HTERT RPE-1 (cell line): ENCODE data around the gene GRM1.

Experiments
- in situ Hi-C: fragments of 300-500 bp; cut with MboI; formaldehyde crosslinking; loops from 4 replicates; pipeline ENCODE4 v1.14.3; 2020; ENCODE audit warnings: low sequenced_read_pairs

The GRM1 gene

GRCh38 chr6:146095481-146095880 is 66.6 kb downstream of the GRM1 start:
- in situ Hi-C loops: no loop called here

GRCh38 chr6:146097586-146097985 is 68.7 kb downstream of the GRM1 start:
- in situ Hi-C loops: no loop called here

- in situ Hi-C loops: no loop called here
These were observed 71.9 kb downstream of the GRM1 start for GRCh38 chr6:146100776-146101175.

DNA sequence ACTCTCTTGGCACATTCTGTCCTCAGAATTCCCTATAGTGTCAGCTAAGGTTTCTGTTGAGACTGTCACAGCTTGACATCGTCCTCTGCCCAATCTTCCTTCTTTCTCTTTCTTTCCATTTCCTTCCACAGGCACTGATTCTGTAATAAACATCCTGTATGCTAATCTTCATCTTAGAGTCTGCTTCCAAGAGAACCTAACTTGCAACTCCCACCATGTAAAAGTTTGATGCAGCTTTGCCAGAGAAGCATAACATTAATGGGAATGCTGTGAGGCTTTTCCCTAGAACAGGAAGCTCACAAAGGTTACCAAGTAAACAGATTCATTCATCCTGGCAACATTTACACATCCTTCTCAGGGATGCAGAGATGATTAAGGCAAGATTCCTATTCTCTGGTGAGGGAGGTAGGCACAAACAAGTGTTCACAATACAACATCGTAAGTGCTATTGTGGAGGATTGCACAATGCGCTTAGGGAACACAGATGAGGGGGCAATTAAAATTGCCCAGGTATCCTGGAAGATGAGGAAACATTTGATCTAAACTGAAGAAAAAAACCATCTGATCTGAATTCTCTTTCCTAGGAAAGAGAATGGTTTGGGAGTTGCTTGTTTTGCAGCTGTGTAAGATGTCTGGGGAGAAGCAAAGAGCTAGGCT is 74.7 kb downstream of the GRM1 start:
- in situ Hi-C loops: no loop called here

- in situ Hi-C loops: no loop called here
These were observed 77.7 kb downstream of the GRM1 start for GRCh38 chr6:146106532-146106931.

DNA sequence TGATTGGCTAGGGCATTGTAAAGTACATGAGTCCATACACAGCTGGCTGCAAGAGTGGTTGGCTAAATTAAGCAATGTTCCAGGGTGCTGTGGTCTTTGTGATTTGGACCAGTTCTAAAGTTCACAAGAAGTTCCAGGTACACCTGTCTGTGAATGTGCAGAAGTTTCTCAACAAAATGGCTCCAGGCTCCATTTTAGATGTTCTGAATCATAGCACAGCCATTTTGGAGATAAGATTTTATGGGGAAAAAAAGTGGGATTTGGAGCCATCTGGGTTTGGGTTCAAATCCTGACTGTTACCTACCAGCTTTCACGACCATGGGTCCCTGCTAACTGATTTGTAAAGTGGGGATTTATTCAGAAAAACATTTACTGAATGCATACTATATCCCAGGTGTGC is 82.1 kb downstream of the GRM1 start:
- in situ Hi-C loops: no loop called here

DNA sequence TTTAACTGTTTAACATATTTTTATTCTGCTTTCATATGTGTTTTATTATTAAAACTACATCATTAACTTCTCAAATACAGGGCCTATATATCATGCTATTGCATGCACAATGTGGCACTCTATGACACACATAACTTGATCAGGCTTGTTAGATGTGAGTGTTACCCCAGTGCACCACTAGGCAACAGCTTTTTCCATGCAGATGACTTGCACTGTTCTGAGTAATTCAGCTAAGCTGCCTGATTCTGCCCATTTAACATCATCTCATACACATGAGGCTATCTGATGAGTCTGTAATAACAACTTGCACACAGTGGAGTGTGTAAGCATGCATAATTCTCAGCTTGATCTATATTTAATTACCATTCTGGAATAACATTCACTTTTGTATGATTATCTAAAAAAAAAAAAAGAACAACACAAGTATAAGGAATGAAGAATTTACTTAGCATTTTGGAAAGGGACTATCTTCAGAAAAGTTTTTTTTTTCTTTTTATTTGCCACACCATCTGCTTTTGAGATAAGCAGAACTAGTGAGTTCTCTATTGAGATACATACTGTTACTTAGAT is 83.1 kb downstream of the GRM1 start:
- in situ Hi-C loops: no loop called here

- in situ Hi-C loops: no loop called here
These were observed 84.3 kb downstream of the GRM1 start for GRCh38 chr6:146113084-146113623.

DNA sequence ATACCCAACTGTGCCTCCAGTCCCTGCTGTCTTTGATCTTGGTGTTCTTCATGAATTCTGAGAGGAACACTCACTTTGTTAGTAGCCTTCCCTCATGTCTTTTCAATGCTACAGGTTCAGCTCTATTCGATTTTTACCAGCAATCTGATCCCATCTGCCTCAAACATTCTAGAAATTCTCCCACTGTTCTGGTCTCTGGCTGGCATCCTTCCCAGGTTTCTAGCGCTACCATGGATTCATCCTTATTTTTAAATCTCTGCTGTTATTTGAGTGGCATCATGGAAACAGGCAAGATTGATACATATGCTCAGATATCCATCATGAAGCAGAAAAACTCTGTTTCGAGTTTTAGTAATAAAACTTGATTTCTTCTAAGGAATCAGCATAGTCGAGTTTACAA is 94.8 kb downstream of the GRM1 start:
- in situ Hi-C loops: no loop called here

DNA sequence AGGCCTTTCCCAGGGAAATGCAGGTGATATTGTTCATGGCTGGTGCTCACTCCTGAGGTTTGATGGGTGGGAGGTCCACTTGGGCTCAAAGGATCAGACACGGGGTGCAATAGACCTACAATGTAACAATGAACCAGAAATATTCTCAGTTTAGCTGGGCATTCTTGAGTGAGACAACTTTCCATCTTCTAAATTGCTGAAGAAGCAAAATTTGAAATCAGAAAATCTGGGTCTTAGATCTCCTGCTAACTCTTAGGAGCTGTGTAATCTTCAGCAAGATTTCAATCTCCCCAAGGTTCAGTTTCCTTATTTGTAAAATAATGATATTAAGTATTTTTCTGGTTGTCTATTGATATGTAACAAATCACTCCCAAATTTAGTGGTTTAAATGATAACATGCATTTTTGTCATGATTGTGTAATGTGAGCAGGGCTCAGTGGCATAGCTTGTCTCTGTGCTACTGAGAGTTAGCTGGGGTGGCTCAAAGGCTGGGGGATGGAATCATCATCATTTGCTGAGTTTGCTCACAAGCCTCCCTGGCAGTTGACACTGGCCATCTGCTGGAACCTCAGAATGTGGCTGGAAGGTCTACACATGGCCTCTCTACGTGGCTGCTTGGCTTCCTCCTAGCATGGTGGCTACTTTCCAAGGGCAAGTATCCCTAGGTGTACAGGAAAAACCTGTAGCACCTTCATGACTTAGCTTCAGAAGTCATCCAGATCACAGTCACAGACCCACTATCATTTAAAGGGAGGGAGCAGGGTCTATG is 98.8 kb downstream of the GRM1 start:
- in situ Hi-C loops: no loop called here

GRCh38 chr6:146133866-146134265 is 105.0 kb downstream of the GRM1 start:
- in situ Hi-C loops: no loop called here

DNA sequence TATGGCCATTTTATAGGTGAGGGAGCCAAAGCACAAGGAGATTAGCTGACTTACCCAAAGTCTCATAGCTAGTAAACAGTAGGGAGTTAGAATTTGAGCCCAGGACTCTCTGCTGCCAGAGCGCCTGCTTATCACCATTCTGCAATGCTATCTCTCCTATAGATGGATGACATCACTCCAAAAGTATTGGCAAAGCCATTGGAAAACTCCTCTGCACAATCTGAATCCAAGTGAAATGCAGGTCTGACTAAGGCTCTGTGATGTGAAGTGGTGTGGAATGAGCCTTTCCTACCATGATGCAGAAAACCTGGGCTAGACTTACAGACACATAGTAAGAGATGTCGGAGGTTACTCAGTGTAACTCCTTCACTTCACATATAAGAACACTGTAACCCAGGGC is 106.3 kb downstream of the GRM1 start:
- in situ Hi-C loops: no loop called here

GRCh38 chr6:146146836-146147235 is 118.0 kb downstream of the GRM1 start:
- in situ Hi-C loops: no loop called here

GRCh38 chr6:146149770-146150169 is 120.9 kb downstream of the GRM1 start:
- in situ Hi-C loops: no loop called here

DNA sequence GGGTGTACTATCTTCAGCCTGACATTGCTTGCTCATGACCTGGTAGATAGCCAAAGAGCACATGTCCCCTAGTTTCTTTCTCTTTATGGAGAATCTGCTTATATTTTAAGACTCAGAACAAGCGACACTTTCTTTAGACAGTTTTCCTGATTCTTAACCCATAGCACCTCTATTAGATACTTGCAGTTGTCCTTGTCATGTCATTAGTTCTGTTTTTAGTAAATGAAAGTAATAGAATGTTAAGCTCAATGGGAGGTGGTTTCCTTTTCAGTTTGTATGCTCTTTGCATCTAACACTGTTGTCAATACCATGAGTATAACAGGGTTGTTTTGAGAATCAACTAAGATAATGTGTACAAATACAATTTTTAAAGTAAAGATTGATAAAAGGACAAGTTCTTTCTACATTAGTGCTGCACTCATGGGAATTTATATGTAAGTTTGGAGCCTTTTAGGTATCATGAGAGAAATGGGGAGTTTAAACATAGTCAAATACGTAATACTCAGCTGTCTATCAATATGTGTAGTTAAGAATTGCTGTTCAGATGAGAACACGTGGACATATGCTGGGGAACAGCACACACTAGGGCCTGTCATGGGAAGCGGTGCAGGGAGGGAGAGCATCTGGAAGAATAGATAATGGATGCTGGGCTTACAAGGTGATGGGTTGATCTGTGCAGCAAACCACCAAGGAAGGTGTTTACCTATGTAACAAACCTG is 124.3 kb downstream of the GRM1 start:
- in situ Hi-C loops: no loop called here

DNA sequence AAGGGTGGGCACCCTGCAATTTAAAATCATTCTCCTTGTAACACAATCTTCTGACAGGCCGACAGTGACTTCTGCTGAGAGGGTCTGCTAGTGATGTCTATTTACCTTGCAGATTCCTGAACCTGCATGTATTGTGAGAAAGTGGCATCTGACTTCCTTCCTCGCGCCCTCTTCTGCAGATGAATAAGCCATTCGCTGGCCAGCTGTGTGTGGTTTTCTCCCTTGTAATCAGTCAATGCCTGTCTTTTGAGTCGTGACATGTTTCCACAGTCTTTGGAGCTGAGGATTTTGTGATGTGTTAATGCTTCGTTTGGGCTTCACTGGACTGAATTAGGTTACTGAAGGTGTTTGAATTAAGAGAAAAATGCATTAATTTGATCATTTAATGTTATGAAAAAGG is 125.3 kb downstream of the GRM1 start:
- in situ Hi-C loops: no loop called here

- in situ Hi-C loops: no loop called here
These were observed 132.8 kb downstream of the GRM1 start for GRCh38 chr6:146161664-146162063.

GRCh38 chr6:146169872-146170271 is 141.0 kb downstream of the GRM1 start:
- in situ Hi-C loops: no loop called here

DNA sequence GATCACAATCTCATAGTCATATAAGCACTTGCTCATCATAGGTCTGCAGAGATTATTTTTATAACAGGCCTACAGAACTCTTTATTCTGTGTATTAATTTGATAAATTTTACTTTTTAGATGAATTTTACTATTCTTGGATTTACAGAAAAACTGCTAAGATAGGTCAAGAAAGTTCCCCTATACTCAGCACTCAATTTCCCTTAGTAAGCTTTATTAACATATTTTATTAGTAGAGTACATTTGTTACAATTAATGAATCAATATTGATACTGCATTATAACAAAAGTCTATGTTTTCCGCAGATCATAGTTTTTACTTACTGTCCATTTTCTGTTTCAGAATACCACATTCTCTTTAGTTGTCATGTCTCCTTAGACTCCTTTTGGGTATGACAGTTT is 148.9 kb downstream of the GRM1 start:
- in situ Hi-C loops: no loop called here

DNA sequence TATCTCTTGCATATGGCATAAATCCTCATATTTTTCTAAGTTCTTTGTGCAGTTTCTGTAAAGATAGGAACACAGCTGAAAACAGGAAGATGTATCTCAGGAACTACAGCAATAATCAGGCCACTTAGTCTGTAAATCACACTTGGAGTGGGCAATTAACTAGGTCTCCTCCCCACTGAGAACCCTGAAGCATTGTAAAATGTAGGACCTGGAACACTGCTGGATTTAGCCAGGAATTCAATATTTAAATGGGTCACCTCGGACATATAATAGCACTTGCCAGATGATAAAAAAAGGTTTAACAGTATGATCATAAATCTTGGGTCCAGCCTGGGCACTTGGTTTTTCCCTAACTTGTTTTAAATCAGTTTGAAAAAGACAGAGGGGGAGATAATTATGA is 155.0 kb downstream of the GRM1 start:
- in situ Hi-C loops: no loop called here

DNA sequence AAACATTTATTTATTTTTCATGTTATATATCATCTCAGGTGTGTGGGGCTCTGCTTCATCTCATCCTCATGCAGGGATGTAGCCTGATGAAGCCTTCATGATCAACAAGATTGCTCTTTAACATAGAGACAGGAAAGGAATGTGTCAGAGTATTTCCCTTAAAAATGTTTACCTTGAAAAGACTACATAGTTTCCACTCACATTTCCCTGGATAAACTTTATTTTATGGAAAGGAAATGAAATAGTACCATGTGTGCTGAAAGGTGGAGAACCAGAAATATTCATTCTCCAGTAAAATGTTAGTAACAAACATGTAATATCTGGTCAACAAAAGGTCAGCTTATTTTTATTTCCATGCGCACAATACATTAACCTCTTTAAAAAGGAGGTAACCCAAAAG is 155.8 kb downstream of the GRM1 start:
- in situ Hi-C loops: no loop called here
